Activated CD4-positive, alpha-beta memory T cell treated with anti-CD3 and anti-CD28 coated beads, Interleukin-2, amount 10 ng/mL, durations not matched to agents 7 days and 5 days (primary cell): ENCODE results near the gene AKAP13. TPM values are rescaled to one million over a fixed set of nuclear protein-coding genes. Genes with fewer than 3 reads are reported as not detected.
A peak's percentile ranks its signal among the peaks of the same experiment; 100 is the strongest.

Experiments
- CTCF ChIA-PET: fragments of 350-600 bp; sonication (Branson Sonifier 250); formaldehyde crosslinking; loops from one replicate; lab custom pipeline; 2021; ENCODE audit warnings: antibody characterized with exemption, inconsistent platforms; lab: Charles Lee
- POLR2A ChIA-PET: fragments of 350-600 bp; sonication (Branson Sonifier 250); formaldehyde crosslinking; loops from one replicate; lab custom pipeline; 2021; ENCODE audit warnings: antibody characterized with exemption; lab: Charles Lee
- DNase-seq: peaks from one replicate; pipeline ENCODE4 v3.0.0-alpha.2; 2020
- H3K27ac Mint-ChIP-seq: one replicate; pipeline ENCODE4 v1.8.0; 2021; ENCODE audit warnings: mild to moderate bottlenecking, mixed read lengths
- H3K27me3 Mint-ChIP-seq: one replicate; pipeline ENCODE4 v1.8.0; 2021; ENCODE audit warnings: mixed read lengths
- H3K36me3 Mint-ChIP-seq: one replicate; pipeline ENCODE4 v1.8.0; 2021; ENCODE audit warnings: low read depth, mixed read lengths
- H3K4me1 Mint-ChIP-seq: one replicate; pipeline ENCODE4 v1.8.0; 2021; ENCODE audit warnings: mixed read lengths
- H3K4me3 Mint-ChIP-seq: one replicate; pipeline ENCODE4 v1.8.0; 2021; ENCODE audit warnings: mild to moderate bottlenecking, mixed read lengths
- H3K9me3 Mint-ChIP-seq: one replicate; pipeline ENCODE4 v1.8.0; 2021; ENCODE audit warnings: mixed read lengths
- total RNA-seq, 2 experiments: library from RNA; stranded (reverse); gene quantifications; one replicate each; pipeline ENCODE4 v1.2.3, GENCODE V29; 2021

Gene AKAP13
- total RNA-seq, 2 experiments from 2014 or later = 153 to 170 TPM

DNA sequence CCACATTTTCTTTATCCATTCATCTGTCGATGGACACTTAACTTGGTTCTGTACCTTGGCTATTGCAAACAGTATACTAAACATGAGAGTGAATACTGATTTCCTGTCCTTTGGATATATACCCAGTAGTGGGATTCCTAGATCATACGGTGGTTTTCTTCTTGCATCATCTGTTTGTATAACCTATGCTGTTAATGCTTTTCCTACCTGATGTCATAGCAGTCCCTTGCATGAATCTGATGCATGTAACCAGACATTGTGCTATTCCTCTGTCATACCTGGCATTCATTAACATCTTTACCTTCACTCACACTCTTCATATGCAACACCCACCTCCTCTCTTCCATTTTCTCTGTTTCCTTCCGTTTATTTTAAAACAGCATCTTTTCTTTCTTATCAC, 229.1 kb downstream of the AKAP13 start:
- Mint-ChIP-seq H3K4me1 (peaks cover 14% of the 10 kb centered on the region), H3K4me3 (no peak overlapping the region), H3K36me3 (peaks cover 25% of the 10 kb centered on the region), H3K27ac (no peak overlapping the region), H3K27me3 (no peaks in the 10 kb centered on the region), H3K9me3 (no peaks in the 10 kb centered on the region)
- ChIA-PET POLR2A (no interaction called here), CTCF (interaction anchor here (0.6 kb wide), 1 partner anchor 40 kb away, joined by 4 read pairs; no protein-coding TSS in a partner anchor)
- no peak for DNase-seq

DNA sequence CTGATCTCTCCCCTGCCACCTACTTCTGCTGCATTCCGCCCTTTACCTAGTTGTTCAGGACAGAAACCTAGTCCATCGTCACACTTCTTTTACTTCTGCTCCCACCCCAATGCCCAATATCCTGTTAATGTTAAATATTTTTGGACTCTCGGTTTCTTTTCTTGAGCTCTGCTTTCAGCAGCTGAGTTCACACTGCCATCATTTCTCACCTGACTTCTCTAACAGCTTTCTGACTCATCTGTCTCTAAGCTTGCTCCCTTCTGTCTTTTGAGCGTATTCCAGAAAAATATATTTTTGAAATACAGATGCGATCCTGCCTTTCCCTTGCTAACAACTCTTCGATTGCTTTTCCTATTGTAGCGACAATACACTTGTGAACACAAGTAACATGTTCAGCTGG, 231.0 kb downstream of the AKAP13 start:
- peaks cover 15% of the 10 kb centered on the region for H3K36me3 Mint-ChIP-seq
- no peaks in the 10 kb centered on the region for H3K9me3 Mint-ChIP-seq
- no peak for DNase-seq
- H3K4me3 Mint-ChIP-seq = no peak overlapping the region
- POLR2A ChIA-PET = no interaction called here
- H3K27me3 Mint-ChIP-seq = no peaks in the 10 kb centered on the region
- peaks cover 16% of the 10 kb centered on the region for H3K4me1 Mint-ChIP-seq
- CTCF ChIA-PET = no interaction called here
- no peak overlapping the region for H3K27ac Mint-ChIP-seq

GRCh38 chr15:85614059-85614458, 233.7 kb downstream of the AKAP13 start:
- H3K9me3 Mint-ChIP-seq = no peaks in the 10 kb centered on the region
- POLR2A ChIA-PET = no interaction called here
- H3K4me1 Mint-ChIP-seq = peaks cover 12% of the 10 kb centered on the region
- H3K27me3 Mint-ChIP-seq = no peaks in the 10 kb centered on the region
- CTCF ChIA-PET = no interaction called here
- DNase-seq = no peak
- H3K36me3 Mint-ChIP-seq = peaks cover 11% of the 10 kb centered on the region
- H3K4me3 Mint-ChIP-seq = no peak overlapping the region
- no peak overlapping the region for H3K27ac Mint-ChIP-seq

GRCh38 chr15:85615930-85616329, 235.5 kb downstream of the AKAP13 start:
- H3K4me1 Mint-ChIP-seq = peaks cover 11% of the 10 kb centered on the region
- no peaks in the 10 kb centered on the region for H3K9me3 Mint-ChIP-seq
- CTCF ChIA-PET = interaction anchor here (0.6 to 0.9 kb wide), 3 partner anchors 12 to 48 kb away, joined by 3 read pairs; no protein-coding TSS in a partner anchor
- POLR2A ChIA-PET = no interaction called here
- H3K4me3 Mint-ChIP-seq = no peak overlapping the region
- H3K27me3 Mint-ChIP-seq = no peaks in the 10 kb centered on the region
- peaks cover 7% of the 10 kb centered on the region for H3K36me3 Mint-ChIP-seq
- no peak for DNase-seq
- no peak overlapping the region for H3K27ac Mint-ChIP-seq

DNA sequence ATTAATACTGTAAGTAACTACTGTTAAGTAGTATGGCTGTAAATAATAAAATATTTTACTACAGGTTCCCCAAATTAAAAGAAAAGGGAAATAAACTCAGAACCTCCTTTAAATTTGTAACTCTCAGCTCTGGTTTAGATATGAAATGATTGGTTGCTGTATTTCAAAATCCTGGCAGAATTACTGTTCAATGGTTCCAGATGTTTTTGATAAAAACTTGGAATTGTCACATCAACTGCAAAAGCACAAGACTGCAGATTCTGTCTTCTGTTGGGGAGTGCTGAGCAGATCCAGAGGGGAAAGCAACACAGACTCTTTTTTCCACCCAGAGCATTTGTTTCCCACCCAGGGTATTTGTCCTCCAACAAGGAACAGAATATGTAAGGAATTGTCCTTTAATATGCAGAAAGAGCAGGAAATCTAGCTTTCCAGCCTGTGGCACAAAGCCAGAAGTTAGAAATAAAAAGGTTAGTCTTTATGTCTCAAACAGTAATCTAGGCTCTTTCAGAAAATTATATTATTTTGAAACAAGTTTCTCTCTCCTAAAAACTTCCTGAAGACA, 236.2 kb downstream of the AKAP13 start:
- ChIA-PET POLR2A (interaction anchor here (3.2 kb wide), 1 partner anchor 87 kb away, joined by 22 read pairs; no protein-coding TSS in a partner anchor), CTCF (interaction anchor here (0.6 to 0.9 kb wide), 4 partner anchors 12 to 47 kb away, joined by 3 read pairs; no protein-coding TSS in a partner anchor)
- H3K9me3 Mint-ChIP-seq = no peaks in the 10 kb centered on the region
- H3K27me3 Mint-ChIP-seq = no peaks in the 10 kb centered on the region
- peaks cover 8% of the 10 kb centered on the region for H3K4me1 Mint-ChIP-seq
- H3K36me3 Mint-ChIP-seq = peaks cover under 1% of the 10 kb centered on the region
- H3K27ac Mint-ChIP-seq = no peak overlapping the region
- no peak for DNase-seq
- no peak overlapping the region for H3K4me3 Mint-ChIP-seq

GRCh38 chr15:85618228-85618505, 237.8 kb downstream of the AKAP13 start:
- Mint-ChIP-seq H3K9me3 (no peaks in the 10 kb centered on the region), H3K27ac (no peak overlapping the region), H3K36me3 (peaks cover 4% of the 10 kb centered on the region), H3K4me1 (peaks cover 18% of the 10 kb centered on the region), H3K27me3 (no peaks in the 10 kb centered on the region), H3K4me3 (no peak overlapping the region)
- DNase-seq = no peak
- ChIA-PET CTCF (interaction anchor here (0.7 to 1.3 kb wide), 4 partner anchors 14 to 300 kb away, joined by 3 to 4 read pairs (median 3); no protein-coding TSS in a partner anchor), POLR2A (interaction anchor here (0.7 to 3.2 kb wide), 11 partner anchors 9 to 238 kb away, joined by 3 to 22 read pairs (median 4); no protein-coding TSS in a partner anchor)

- Mint-ChIP-seq H3K9me3 (no peaks in the 10 kb centered on the region), H3K4me3 (no peak overlapping the region), H3K27ac (no peak overlapping the region), H3K36me3 (peaks cover 9% of the 10 kb centered on the region), H3K4me1 (peaks cover 26% of the 10 kb centered on the region), H3K27me3 (no peaks in the 10 kb centered on the region)
- ChIA-PET POLR2A (interaction anchor here (0.8 to 3.2 kb wide), 13 partner anchors 11 to 300 kb away, joined by 3 to 22 read pairs (median 3); no protein-coding TSS in a partner anchor), CTCF (interaction anchor here (1.1 kb wide), 1 partner anchor 301 kb away, joined by 4 read pairs; no protein-coding TSS in a partner anchor)
- peak; percentile 45 for DNase-seq
These were observed 238.6 kb downstream of the AKAP13 start for GRCh38 chr15:85618956-85619491.

DNA sequence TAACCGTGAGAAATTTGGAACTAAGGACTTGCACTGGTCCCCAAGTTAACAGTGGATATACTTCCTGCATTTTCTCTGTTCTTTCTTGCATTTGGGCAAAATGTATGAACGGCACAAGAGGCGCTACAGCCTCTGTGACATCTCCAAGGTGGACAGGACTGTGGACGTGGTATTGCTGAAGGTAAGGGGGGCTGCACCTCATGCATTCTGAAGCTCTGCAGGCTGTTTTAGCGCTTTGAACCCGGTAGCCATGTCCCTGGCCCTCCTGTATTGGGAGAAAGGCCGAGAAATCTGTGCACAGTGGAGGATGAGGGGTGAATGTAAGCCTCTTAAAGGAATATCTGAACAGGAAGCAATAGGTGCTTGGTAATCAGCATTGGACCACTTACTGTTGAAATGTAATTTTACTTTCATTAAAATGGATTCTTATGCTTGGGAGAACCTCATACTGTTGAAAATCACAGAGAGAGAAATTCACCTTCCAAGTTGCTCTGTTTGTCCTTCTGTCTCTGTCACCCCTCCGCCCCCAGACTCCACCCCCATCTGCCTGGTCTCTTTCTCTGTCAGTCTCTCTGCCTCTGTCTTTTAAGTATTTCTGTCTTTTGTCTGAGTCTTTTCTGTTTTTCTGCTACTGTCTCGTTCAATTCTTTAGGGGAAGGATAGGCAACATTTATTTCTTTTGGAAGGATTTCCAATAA, 239.7 kb downstream of the AKAP13 start:
- no peaks in the 10 kb centered on the region for H3K27me3 Mint-ChIP-seq
- no peaks in the 10 kb centered on the region for H3K9me3 Mint-ChIP-seq
- DNase-seq = no peak
- H3K36me3 Mint-ChIP-seq = peaks cover 9% of the 10 kb centered on the region
- POLR2A ChIA-PET = interaction anchor here (1.1 to 1.7 kb wide), 6 partner anchors 12 to 72 kb away, joined by 3 to 7 read pairs (median 4); no protein-coding TSS in a partner anchor
- CTCF ChIA-PET = interaction anchor here (1.0 kb wide), 1 partner anchor 25 kb away, joined by 5 read pairs; no protein-coding TSS in a partner anchor
- no peak overlapping the region for H3K4me3 Mint-ChIP-seq
- H3K4me1 Mint-ChIP-seq = peaks cover 38% of the 10 kb centered on the region
- H3K27ac Mint-ChIP-seq = no peak overlapping the region

DNA sequence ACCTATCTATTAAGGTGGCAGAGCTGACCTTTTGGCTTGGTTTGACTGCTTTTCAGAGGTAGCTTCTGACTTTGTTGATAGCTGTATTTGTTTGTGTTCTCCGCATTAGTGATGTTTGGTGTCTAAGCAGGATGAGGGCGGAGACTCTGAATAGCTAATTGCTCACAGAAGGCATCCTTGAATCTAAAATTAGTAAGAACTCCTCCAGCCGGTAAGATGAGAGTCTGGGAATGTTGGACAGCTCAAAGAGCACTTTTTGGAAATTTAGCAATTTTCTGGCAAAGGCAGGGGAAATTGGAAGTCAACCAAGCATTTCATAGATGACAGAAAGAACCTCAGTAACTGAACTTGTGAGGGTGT, 240.3 kb downstream of the AKAP13 start:
- peaks cover 14% of the 10 kb centered on the region for H3K36me3 Mint-ChIP-seq
- ChIA-PET POLR2A (interaction anchor here (1.1 to 1.7 kb wide), 6 partner anchors 13 to 72 kb away, joined by 3 to 7 read pairs (median 4); no protein-coding TSS in a partner anchor), CTCF (interaction anchor here (1.0 kb wide), 1 partner anchor 25 kb away, joined by 5 read pairs; no protein-coding TSS in a partner anchor)
- H3K27ac Mint-ChIP-seq = no peak overlapping the region
- H3K9me3 Mint-ChIP-seq = no peaks in the 10 kb centered on the region
- no peaks in the 10 kb centered on the region for H3K27me3 Mint-ChIP-seq
- no peak overlapping the region for H3K4me3 Mint-ChIP-seq
- H3K4me1 Mint-ChIP-seq = peaks cover 43% of the 10 kb centered on the region
- DNase-seq = no peak

GRCh38 chr15:85621094-85621493, 240.7 kb downstream of the AKAP13 start:
- Mint-ChIP-seq H3K36me3 (peaks cover 16% of the 10 kb centered on the region), H3K27ac (no peak overlapping the region), H3K4me1 (peaks cover 43% of the 10 kb centered on the region), H3K4me3 (no peak overlapping the region), H3K9me3 (no peaks in the 10 kb centered on the region), H3K27me3 (no peaks in the 10 kb centered on the region)
- ChIA-PET CTCF (interaction anchor here (1.0 kb wide), 1 partner anchor 24 kb away, joined by 5 read pairs; no protein-coding TSS in a partner anchor), POLR2A (interaction anchor here (1.1 to 1.7 kb wide), 6 partner anchors 13 to 71 kb away, joined by 3 to 7 read pairs (median 4); no protein-coding TSS in a partner anchor)
- DNase-seq = no peak

GRCh38 chr15:85622221-85622831, 241.9 kb downstream of the AKAP13 start:
- ChIA-PET POLR2A (interaction anchor here (1.2 kb wide), 1 partner anchor 24 kb away, joined by 3 read pairs; no protein-coding TSS in a partner anchor), CTCF (no interaction called here)
- no peaks in the 10 kb centered on the region for H3K9me3 Mint-ChIP-seq
- DNase-seq = no peak
- no peaks in the 10 kb centered on the region for H3K27me3 Mint-ChIP-seq
- no peak overlapping the region for H3K4me3 Mint-ChIP-seq
- H3K27ac Mint-ChIP-seq = no peak overlapping the region
- H3K36me3 Mint-ChIP-seq = peaks cover 27% of the 10 kb centered on the region
- peaks cover 53% of the 10 kb centered on the region for H3K4me1 Mint-ChIP-seq

DNA sequence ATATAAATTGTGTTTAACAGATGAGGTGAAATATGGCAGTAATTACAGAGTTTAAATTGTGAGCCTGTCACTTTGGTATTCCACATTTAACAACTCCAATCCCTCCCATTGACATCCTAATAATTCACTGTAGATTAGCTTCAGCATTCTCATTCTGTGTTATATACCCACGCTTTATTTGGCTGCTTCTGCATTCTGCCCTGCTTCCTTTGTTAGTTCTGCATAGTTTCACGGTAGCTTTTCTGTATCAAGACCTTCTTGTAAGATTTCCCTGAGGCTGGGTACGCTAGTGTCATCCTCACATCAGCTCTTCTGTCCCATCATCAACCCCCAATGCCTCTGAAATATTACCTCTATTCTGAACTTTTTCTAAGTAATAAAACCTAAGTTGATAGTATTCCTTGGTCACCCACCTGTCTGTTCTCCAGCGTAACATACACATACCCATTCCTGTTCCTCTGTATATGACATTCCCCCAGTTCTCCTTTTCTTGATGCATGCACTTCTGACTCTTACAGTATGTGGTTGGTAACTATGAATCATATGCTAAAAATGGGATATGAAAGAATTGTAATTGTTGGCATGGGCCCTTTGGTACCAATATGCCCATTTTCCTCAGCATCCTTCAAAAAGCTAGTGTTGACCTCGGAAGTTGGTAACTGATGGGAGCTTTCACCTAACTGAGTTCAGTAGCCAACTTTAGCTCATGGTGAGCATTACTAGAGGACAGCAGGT, 243.1 kb downstream of the AKAP13 start:
- Mint-ChIP-seq H3K27ac (peak overlapping the region; percentile 90), H3K9me3 (no peaks in the 10 kb centered on the region), H3K4me1 (peaks cover 64% of the 10 kb centered on the region), H3K27me3 (no peaks in the 10 kb centered on the region), H3K4me3 (no peak overlapping the region), H3K36me3 (peaks cover 39% of the 10 kb centered on the region)
- no peak for DNase-seq
- POLR2A ChIA-PET = interaction anchor here (1.0 to 5.0 kb wide), 6 partner anchors 24 to 80 kb away, joined by 3 to 69 read pairs (median 38); no protein-coding TSS in a partner anchor
- CTCF ChIA-PET = interaction anchor here (3.0 kb wide), 1 partner anchor 23 kb away, joined by 14 read pairs; no protein-coding TSS in a partner anchor
